Measurements from ENCODE around the gene SHROOM3.

DNA sequence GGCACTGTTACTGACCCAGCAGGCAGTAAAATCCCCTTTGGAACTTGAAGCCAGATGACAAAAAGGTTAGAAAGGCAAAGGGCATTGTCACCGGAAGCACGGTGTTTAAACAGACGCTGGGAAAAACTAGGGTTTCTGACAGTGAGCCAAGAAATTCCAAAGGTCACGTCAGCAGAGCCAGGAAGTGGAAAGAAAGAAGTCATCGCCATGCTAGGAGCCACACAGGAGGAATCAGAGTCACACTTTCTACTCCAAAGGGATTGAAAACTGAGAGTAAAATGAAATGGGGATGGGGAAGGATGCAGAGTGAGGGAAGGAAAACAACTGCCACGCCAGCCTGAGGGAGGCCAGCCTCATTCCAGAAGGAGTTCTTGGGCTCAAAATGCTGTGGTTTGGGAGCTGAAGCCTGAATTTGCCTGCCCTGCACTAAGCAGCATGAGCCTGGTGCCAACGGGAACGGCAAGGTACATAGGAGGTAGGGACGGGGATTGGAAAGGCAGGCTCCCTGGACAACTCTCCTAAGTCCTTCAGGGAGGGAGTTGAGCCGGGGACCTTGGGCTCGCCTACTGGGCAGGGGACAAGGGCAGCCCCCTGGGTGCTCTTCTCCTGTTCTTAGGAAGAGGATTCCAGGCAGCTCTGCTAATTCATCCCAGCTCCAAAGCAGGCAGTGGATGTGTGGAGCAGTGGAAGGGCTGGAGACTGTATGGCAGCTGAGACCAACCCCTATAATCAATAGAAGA lies 396.1 kb downstream of the SHROOM3 start:
- TF ChIP-seq, protein P1, sequence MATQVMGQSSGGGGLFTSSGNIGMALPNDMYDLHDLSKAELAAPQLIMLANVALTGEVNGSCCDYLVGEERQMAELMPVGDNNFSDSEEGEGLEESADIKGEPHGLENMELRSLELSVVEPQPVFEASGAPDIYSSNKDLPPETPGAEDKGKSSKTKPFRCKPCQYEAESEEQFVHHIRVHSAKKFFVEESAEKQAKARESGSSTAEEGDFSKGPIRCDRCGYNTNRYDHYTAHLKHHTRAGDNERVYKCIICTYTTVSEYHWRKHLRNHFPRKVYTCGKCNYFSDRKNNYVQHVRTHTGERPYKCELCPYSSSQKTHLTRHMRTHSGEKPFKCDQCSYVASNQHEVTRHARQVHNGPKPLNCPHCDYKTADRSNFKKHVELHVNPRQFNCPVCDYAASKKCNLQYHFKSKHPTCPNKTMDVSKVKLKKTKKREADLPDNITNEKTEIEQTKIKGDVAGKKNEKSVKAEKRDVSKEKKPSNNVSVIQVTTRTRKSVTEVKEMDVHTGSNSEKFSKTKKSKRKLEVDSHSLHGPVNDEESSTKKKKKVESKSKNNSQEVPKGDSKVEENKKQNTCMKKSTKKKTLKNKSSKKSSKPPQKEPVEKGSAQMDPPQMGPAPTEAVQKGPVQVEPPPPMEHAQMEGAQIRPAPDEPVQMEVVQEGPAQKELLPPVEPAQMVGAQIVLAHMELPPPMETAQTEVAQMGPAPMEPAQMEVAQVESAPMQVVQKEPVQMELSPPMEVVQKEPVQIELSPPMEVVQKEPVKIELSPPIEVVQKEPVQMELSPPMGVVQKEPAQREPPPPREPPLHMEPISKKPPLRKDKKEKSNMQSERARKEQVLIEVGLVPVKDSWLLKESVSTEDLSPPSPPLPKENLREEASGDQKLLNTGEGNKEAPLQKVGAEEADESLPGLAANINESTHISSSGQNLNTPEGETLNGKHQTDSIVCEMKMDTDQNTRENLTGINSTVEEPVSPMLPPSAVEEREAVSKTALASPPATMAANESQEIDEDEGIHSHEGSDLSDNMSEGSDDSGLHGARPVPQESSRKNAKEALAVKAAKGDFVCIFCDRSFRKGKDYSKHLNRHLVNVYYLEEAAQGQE (IDR thresholded peaks at IDR 0.05; ENCODE audit: insufficient read depth in 1 of 2, low read depth in 2 of 2, low read length in 2 of 2) = peak in 1 of 2 experiments; percentile 72; a peak in 1 of 4 replicates
- TF ChIP-seq SIN3A (IDR thresholded peaks at IDR 0.05; ENCODE audit: borderline replicate concordance, insufficient read depth, low read length) = peak; percentile 76; the same call in 1 of the 2 replicates
- TF ChIP-seq POLR2AphosphoS5 (IDR thresholded peaks at IDR 0.05; ENCODE audit: low read depth, low read length) = peak; percentile 47; the same call in 1 of the 2 replicates
- TF ChIP-seq TAF1 (IDR thresholded peaks at IDR 0.05; ENCODE audit: borderline replicate concordance, insufficient read depth, low read length) = 0 out of 2 replicates have a peak, but pooled peaks have one; percentile 47

Data from PFSK-1 (cell line).